ENCODE data around the gene MTG1. TPM values are rescaled to one million over a fixed set of nuclear protein-coding genes. Genes with fewer than 3 reads are reported as not detected.
"Not testable (repeated sequence)": the region's sequence is repeated elsewhere in the genome, so short reads cannot be mapped to it uniquely, and the experiment has no call there.

Gene MTG1
- total RNA-seq, 2 donors from 2014 or later = 9.9 to 15.1 TPM

DNA sequence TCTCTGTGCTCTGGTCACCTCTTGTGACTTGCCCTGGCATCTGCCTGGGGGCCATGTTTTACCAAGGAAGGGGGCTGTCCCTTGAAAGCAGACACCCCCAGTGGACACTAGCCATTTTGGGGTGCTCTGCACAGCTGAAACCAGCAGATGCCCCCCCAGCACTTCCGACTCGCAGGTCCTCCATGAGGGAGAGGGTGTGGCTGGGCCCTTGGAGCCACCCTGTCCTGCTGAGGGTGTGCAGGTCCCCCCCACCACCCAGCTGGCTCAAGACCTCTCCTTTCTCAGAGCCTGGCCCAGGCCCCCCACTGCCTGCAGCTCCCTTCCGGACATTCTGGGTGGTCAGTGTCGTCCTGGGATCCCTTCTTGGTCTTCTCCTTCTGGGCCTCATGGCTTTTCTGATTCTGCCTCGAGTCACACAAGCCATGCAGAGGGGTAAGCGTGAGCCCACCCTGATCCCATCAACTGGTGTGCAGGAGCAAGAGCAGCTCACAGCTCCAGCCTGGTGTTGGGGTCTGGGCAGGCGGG, 72.1 kb downstream of the MTG1 start:
- H3K27ac ChIP-seq = no peak overlapping the region
- no peaks in the 10 kb centered on the region for H3K9me3 ChIP-seq
- no peaks in the 10 kb centered on the region for H3K36me3 ChIP-seq
- H3K4me1 ChIP-seq = no peaks in the 10 kb centered on the region
- H3K27me3 ChIP-seq = no peaks in the 10 kb centered on the region
- peak; percentile 38 for DNase-seq (ENCODE audit: low spot score)
- H3K4me3 ChIP-seq = no peak overlapping the region
- TF ChIP-seq, protein P1, sequence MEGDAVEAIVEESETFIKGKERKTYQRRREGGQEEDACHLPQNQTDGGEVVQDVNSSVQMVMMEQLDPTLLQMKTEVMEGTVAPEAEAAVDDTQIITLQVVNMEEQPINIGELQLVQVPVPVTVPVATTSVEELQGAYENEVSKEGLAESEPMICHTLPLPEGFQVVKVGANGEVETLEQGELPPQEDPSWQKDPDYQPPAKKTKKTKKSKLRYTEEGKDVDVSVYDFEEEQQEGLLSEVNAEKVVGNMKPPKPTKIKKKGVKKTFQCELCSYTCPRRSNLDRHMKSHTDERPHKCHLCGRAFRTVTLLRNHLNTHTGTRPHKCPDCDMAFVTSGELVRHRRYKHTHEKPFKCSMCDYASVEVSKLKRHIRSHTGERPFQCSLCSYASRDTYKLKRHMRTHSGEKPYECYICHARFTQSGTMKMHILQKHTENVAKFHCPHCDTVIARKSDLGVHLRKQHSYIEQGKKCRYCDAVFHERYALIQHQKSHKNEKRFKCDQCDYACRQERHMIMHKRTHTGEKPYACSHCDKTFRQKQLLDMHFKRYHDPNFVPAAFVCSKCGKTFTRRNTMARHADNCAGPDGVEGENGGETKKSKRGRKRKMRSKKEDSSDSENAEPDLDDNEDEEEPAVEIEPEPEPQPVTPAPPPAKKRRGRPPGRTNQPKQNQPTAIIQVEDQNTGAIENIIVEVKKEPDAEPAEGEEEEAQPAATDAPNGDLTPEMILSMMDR (IDR thresholded peaks at IDR 0.05) = no peak

- no peaks in the 10 kb centered on the region for H3K4me1 ChIP-seq
- peak; percentile 47 for DNase-seq (ENCODE audit: low spot score)
- TF ChIP-seq, protein P1 (IDR thresholded peaks at IDR 0.05) = no peak
Observed at GRCh38 chr10:133466683-133467275, 72.8 kb downstream of the MTG1 start.

DNA sequence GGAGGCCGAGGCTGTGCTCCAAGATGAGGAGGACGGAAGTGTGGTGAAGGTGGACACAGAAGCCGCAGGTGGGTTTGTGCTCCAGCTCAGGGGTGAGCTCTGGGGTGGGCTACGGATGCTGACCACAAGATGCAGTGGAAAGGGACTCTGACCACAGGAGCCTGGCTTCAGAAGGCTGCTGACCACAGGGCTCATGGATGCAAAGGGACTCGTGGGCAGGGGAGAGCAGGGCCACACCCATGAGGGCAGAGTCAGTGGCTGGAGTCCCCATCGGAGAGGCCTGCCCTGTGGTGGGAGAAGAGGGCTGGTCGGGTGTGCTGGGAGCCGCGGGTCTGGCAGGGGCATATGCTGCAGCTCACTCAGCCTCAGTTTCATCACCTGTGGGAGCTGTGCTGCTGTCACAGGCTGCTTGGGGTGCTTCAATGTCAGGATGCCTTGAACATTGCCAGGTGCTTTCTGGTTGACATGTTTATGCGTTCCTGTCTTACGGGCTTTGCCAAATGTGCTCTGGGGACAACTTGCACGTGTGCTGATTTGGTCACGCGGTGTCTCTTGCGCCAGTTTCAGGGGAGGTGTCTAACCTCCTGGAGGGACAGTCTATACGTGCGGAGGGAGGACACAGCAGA, 73.4 kb downstream of the MTG1 start:
- no peaks in the 10 kb centered on the region for H3K4me1 ChIP-seq
- H3K36me3 ChIP-seq = no peaks in the 10 kb centered on the region
- TF ChIP-seq, protein P1 (IDR thresholded peaks at IDR 0.05) = no peak
- peak; percentile 47 for DNase-seq (ENCODE audit: low spot score)
- H3K4me3 ChIP-seq = no peak overlapping the region
- no peak overlapping the region for H3K27ac ChIP-seq
- H3K9me3 ChIP-seq = no peaks in the 10 kb centered on the region
- no peaks in the 10 kb centered on the region for H3K27me3 ChIP-seq

More at GRCh38 chr10:133466683-133467275, 72.8 kb downstream of the MTG1 start:
- H3K36me3 ChIP-seq = no peaks in the 10 kb centered on the region
- no peaks in the 10 kb centered on the region for H3K9me3 ChIP-seq
- no peaks in the 10 kb centered on the region for H3K27me3 ChIP-seq
- H3K27ac ChIP-seq = no peak overlapping the region
- H3K4me3 ChIP-seq = no peak overlapping the region

DNA sequence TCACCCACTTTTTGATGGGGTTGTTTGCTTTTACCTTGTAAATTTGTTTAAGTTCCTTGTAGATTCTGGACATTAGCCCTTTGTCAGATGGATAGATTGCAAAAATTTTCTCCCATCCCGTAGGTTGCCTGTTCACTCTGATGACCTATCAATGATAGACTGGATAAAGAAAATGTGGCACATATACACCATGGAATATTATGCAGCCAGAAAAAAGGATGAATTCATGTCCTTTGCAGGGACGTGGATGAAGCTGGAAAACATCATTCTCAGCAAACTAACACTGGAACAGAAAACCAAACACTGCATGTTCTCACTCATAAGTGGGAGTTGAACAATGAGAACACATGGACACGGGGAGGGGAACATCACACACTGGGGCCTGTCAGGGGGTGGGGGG, 75.2 kb downstream of the MTG1 start:
- H3K27me3 ChIP-seq; H3K9me3 ChIP-seq; DNase-seq (ENCODE audit: low spot score); H3K4me3 ChIP-seq; H3K36me3 ChIP-seq; H3K4me1 ChIP-seq; H3K27ac ChIP-seq: not testable (repeated sequence)

DNA sequence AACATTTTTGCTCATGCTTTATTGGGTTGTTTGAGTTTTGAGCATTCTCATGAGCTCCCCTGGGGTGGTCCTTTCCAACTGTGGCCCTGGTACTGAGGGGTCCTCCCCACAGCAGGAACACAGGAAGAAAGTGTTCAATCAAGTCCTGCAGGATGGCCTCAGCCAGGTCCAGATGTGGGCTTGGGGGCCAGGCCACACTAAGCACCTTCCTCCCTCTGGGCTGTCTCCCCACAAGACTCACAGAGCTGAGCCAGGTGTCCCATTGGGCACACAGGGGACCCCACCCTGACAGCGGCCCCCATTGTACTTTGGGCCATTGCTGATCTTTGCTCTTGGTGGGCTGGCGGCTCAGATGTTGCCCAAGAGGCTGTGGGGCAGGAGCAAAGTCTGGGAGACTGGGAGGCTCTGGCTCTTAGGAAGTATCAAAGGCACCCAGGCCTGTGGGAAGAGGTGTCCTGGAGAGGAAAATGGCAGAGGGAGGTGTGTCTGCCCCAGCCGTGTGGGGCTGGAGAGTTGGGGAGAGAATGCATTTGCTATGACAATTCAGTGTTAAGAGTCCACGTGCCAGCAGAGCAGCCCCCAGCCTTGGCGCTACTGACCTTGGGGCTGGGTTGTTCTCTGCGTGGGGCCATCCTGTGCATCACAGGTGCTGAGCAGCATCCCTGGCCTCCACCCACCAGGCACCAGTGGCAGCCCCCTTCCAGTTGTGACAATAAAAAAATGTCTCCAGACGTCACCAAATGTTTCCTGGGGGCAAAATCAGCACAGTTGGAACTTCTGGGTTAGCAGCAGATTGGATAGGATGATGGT, 77.5 kb downstream of the MTG1 start:
- no peaks in the 10 kb centered on the region for H3K27me3 ChIP-seq
- H3K9me3 ChIP-seq = no peaks in the 10 kb centered on the region
- H3K27ac ChIP-seq = no peak overlapping the region
- no peaks in the 10 kb centered on the region for H3K36me3 ChIP-seq
- H3K4me3 ChIP-seq = no peak overlapping the region
- no peaks in the 10 kb centered on the region for H3K4me1 ChIP-seq
- TF ChIP-seq, protein P1 (IDR thresholded peaks at IDR 0.05) = no peak
- no peak for DNase-seq (ENCODE audit: low spot score)

Small RNAs within 50 kb of the gene (microRNA-seq; reads per million reads assigned to microRNA genes)
- gene MIR3944 (ENCODE audit: borderline number of aligned reads in 2 of 2, borderline replicate concordance in 1 of 2) = 0 to 0.71 reads per million in 2 donors

Other genes with a start within 250 kb of the MTG1 start
- gene KNDC1, start 233.9 kb upstream of the MTG1 start, total RNA-seq = 1 to 10 TPM in 1 of 2 donors, under 1 TPM in 1; 0.59 to 1.8 TPM
- not detected for gene UTF1, start 163.9 kb upstream of the MTG1 start, total RNA-seq
- under 1 TPM; 0.44 to 0.63 TPM for gene VENTX, start 156.3 kb upstream of the MTG1 start, total RNA-seq
- 1 to 10 TPM in 1 of 2 donors, under 1 TPM in 1; 0.82 to 1.5 TPM for gene ADAM8, start 117.3 kb upstream of the MTG1 start, total RNA-seq
- gene TUBGCP2, start 85.3 kb upstream of the MTG1 start, total RNA-seq = 10 to 100 TPM; 22.1 to 30.4 TPM
- 10 to 100 TPM; 28.1 to 31.9 TPM for gene ZNF511, start 85.2 kb upstream of the MTG1 start, total RNA-seq
- under 1 TPM in 1 of 2 donors, not detected in 1; 0.98 TPM for gene CALY, start 57.3 kb upstream of the MTG1 start, total RNA-seq
- gene PRAP1, start 46.8 kb upstream of the MTG1 start, total RNA-seq = not detected
- gene FUOM, start 36.1 kb upstream of the MTG1 start, total RNA-seq = 10 to 100 TPM in 1 of 2 donors, 1 to 10 TPM in 1; 9.8 to 32.6 TPM
- 100 to 1,000 TPM in 1 of 2 donors, 10 to 100 TPM in 1; 89.8 to 146 TPM for gene ECHS1, start 20.8 kb upstream of the MTG1 start, total RNA-seq
- gene PAOX, start 14.9 kb upstream of the MTG1 start, total RNA-seq = 1 to 10 TPM; 2.4 to 3.5 TPM
- gene SPRN, start 30.5 kb downstream of the MTG1 start, total RNA-seq = not detected
- under 1 TPM; 0.22 to 0.24 TPM for gene SCART1, start 59.8 kb downstream of the MTG1 start, total RNA-seq
- gene CYP2E1, start 133.2 kb downstream of the MTG1 start, total RNA-seq = 1 to 10 TPM in 1 of 2 donors, under 1 TPM in 1; 0.79 to 2.9 TPM
- 1 to 10 TPM in 1 of 2 donors, not detected in 1; 1.1 TPM for gene SYCE1, start 171.4 kb downstream of the MTG1 start, total RNA-seq
- gene FRG2B, start 232.6 kb downstream of the MTG1 start, total RNA-seq = not detected